Body of pancreas (tissue), 4 donors: ENCODE measurements around the gene CLTC.

Source experiments
- CTCF ChIP-seq, 7 experiments: fragments of 450-650 bp in 4 of 7; fragments of 200-600 bp in 3 of 7; sonication (generic) in 3 of 7; IDR thresholded peaks; one replicate each; pipeline ENCODE4 v1.5.1; 2016 to 2019; ENCODE audit warnings: antibody characterized with exemption in 7 of 7
- POLR2A ChIP-seq, 3 donors: fragments of 450-650 bp; IDR thresholded peaks; one replicate each; pipeline ENCODE4 v1.6.1; 2016; ENCODE audit warnings: antibody characterized with exemption in 3 of 3, mild to moderate bottlenecking in 2 of 3

DNA sequence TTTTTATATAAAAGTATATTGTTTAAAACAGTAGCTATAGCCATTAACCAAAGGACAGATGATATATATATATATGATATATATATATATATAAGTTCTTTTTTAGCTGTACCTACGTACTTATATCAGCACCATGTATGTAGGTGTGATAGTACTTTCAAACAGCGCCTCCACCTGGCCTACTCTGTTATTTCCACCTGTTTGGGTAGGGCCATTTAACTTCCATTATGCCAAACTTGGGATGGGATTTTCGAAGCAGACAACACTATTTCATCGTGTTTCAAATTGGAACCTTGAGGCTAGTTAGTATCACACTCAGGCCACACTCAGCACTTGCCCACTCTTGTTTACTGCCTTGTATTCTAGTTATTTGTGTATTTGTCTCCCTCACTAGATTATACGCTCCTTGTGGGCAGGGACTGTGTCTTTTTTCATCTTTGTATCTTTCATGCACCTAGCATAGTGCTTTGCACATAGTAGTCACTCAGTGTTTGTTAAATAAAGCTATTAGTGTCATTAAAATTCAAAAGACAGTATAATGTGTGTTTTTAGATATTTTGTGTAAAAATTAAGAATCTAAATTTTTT lies 11.8 kb upstream of the CLTC start:
- TF ChIP-seq CTCF (IDR thresholded peaks at IDR 0.05) (peak in 2 of 7 experiments; percentile 8), POLR2A (IDR thresholded peaks at IDR 0.05) (no peak)
